Measurements from ENCODE around the gene MARCHF3.
"Not testable (repeated sequence)": the region's sequence is repeated elsewhere in the genome, so short reads cannot be mapped to it uniquely, and the experiment has no call there.

GRCh38 chr5:127023552-127024191 lies 6.7 kb downstream of the MARCHF3 start:
- not testable (repeated sequence) for TF ChIP-seq CTCF (IDR thresholded peaks at IDR 0.05; ENCODE audit: low read depth, low read length); POLR2A (IDR thresholded peaks at IDR 0.05; ENCODE audit: extremely low read depth, insufficient read length); MAX (IDR thresholded peaks at IDR 0.05; ENCODE audit: low read depth, low read length); MYC (IDR thresholded peaks at IDR 0.05; ENCODE audit: low read depth, low read length)

Measured in NB4 (cell line).